Upper lobe of right lung (tissue), 1 donor: ENCODE results near the gene TRPM2. TPM values are rescaled to one million over a fixed set of nuclear protein-coding genes. Genes with fewer than 3 reads are reported as not detected.

ENCODE experiments used
- ATAC-seq: fragments of 200-7000 bp; cut with Tn5 transposase; one replicate; pipeline ENCODE4 v1.9.1; 2020; ENCODE audit warnings: mild to moderate bottlenecking, moderate library complexity
- DNase-seq: peaks from one replicate; pipeline ENCODE4 v3.0.0-alpha.2; 2020
- H3K27ac ChIP-seq: fragments of 200-600 bp; one replicate; pipeline ENCODE4 v1.8.0; 2022
- H3K27me3 ChIP-seq: fragments of 200-600 bp; one replicate; pipeline ENCODE4 v1.8.0; 2022; ENCODE audit warnings: mild to moderate bottlenecking
- H3K36me3 ChIP-seq: fragments of 200-600 bp; one replicate; pipeline ENCODE4 v1.8.0; 2022
- H3K4me1 ChIP-seq: fragments of 200-600 bp; one replicate; pipeline ENCODE4 v1.8.0; 2022
- H3K4me3 ChIP-seq: fragments of 200-600 bp; one replicate; pipeline ENCODE4 v1.8.0; 2022; ENCODE audit warnings: mild to moderate bottlenecking
- H3K9me3 ChIP-seq: fragments of 200-600 bp; one replicate; pipeline ENCODE4 v1.8.0; 2022
- CTCF ChIP-seq: fragments of 200-600 bp; IDR thresholded peaks from one replicate; pipeline ENCODE4 v1.8.0; 2022; ENCODE audit warnings: antibody characterized with exemption
- intact Hi-C: fragments of 100-400 bp; cut with DNase I; formaldehyde crosslinking; loops from one replicate; pipeline ENCODE4 v1.11.0; 2022
- total RNA-seq: library from RNA; stranded (reverse); fragmentation: NEBNext Ultra II Directional; extraction: Animal tissue kit (Norgen Biotek cat#: 25700); gene quantifications from one replicate; pipeline ENCODE4 v1.2.1, GENCODE V29; 2021
- donor health status: DM: no; HTN: yes; CAD: no; lungs with severe emphysema.

Gene TRPM2
- total RNA-seq, 1 donor from 2014 or later, result 10.0 TPM

- H3K36me3 ChIP-seq, result peaks cover 42% of the 10 kb centered on the region
- ATAC-seq, result no peak
- intact Hi-C loops, result no loop called here
Measured at GRCh38 chr21:44326716-44327602, 26.5 kb upstream of the TRPM2 start.

GRCh38 chr21:44327603-44327974, 25.8 kb upstream of the TRPM2 start:
- Histone ChIP-seq H3K4me3 (no peak overlapping the region), H3K36me3 (peaks cover 36% of the 10 kb centered on the region), H3K27me3 (no peaks in the 10 kb centered on the region), H3K4me1 (no peaks in the 10 kb centered on the region), H3K27ac (no peak overlapping the region), H3K9me3 (no peaks in the 10 kb centered on the region)
- DNase-seq, result no peak
- peak; percentile 3 for ATAC-seq
- TF ChIP-seq CTCF, result no peak
- intact Hi-C loops, result no loop called here

More at GRCh38 chr21:44326716-44327602, 26.5 kb upstream of the TRPM2 start:
- Histone ChIP-seq H3K27ac (no peak overlapping the region), H3K4me3 (no peak overlapping the region), H3K4me1 (no peaks in the 10 kb centered on the region), H3K9me3 (no peaks in the 10 kb centered on the region), H3K27me3 (no peaks in the 10 kb centered on the region)
- no peak for TF ChIP-seq CTCF
- DNase-seq, result no peak

- intact Hi-C loops, result no loop called here
- DNase-seq (no peak), ATAC-seq (no peak)
- peaks cover 29% of the 10 kb centered on the region for H3K36me3 ChIP-seq
- no peaks in the 10 kb centered on the region for H3K4me1 ChIP-seq
- H3K27ac ChIP-seq, result no peak overlapping the region
- TF ChIP-seq CTCF, result no peak
- no peaks in the 10 kb centered on the region for H3K9me3 ChIP-seq
- no peak overlapping the region for H3K4me3 ChIP-seq
- H3K27me3 ChIP-seq, result no peaks in the 10 kb centered on the region
Measured at GRCh38 chr21:44328242-44328895, 25.1 kb upstream of the TRPM2 start.

GRCh38 chr21:44329086-44329889, 24.1 kb upstream of the TRPM2 start:
- Histone ChIP-seq H3K27ac (no peak overlapping the region), H3K27me3 (no peaks in the 10 kb centered on the region), H3K4me3 (no peak overlapping the region), H3K9me3 (no peaks in the 10 kb centered on the region), H3K4me1 (no peaks in the 10 kb centered on the region), H3K36me3 (peaks cover 20% of the 10 kb centered on the region)
- no peak for TF ChIP-seq CTCF
- no peak for DNase-seq
- ATAC-seq, result no peak
- intact Hi-C loops, result no loop called here

- Histone ChIP-seq H3K27ac (no peak overlapping the region), H3K4me1 (no peaks in the 10 kb centered on the region), H3K36me3 (peaks cover 11% of the 10 kb centered on the region), H3K9me3 (no peaks in the 10 kb centered on the region), H3K4me3 (no peak overlapping the region), H3K27me3 (no peaks in the 10 kb centered on the region)
- intact Hi-C loops, result no loop called here
- TF ChIP-seq CTCF, result no peak
- ATAC-seq (no peak), DNase-seq (no peak)
Measured at GRCh38 chr21:44329971-44330681, 23.3 kb upstream of the TRPM2 start.
